ENCODE measurements around the gene RANBP9.
A peak's percentile ranks its signal among the peaks of the same experiment; 100 is the strongest.

The RANBP9 gene

DNA sequence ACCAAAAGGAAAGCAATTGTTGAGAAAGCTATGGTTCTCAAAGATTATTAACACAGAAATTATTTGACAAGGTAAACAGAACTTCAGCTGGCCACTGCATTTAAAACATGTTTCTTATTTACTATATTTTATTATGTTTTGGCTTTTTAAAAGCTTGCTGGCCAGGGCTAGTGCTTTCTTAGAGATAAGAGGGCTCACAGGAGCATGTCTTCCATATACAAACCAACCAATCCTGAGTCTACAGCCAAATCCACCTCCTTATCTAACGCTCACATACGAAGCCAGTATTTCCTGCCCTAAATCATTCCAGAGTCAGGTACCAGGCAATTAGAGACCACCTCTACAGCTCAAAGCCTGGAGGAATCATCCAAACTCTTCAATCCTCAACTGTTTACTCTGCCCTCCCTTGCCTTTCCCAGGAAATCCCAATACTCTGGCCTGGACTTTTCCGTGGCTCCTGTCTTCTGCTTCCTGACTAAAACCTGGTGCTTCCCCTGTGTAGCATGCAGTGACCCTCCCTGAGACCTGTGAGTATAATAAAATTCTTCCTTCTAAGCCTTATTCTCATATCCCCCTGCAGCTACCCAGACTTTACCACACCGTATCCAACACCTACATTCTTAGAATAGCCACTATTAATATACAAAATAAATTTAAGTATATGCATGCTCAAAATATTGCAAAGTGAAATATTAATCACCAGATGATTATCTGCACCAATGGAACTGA, 33.2 kb downstream of the RANBP9 start:
- no peak for DNase-seq (ENCODE audit: low read depth)

DNA sequence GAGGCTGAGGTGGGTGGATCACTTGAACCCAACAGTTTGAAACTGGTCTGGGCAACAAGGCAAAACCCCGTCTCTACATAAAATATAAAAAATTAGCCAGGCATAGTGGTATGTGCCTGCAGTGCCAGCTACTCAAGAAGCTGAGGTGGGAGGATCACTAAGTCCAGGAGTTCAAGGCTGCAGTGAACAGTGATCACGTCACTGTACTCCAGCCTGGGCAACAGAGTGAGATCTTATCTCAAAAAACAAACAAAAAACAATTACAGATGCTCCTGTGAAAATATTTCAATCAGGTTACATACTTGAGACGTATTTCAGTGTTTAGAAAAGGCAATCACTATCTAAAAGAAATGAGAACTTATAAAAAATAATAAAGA, 33.8 kb downstream of the RANBP9 start:
- no peak for DNase-seq (ENCODE audit: low read depth)

DNA sequence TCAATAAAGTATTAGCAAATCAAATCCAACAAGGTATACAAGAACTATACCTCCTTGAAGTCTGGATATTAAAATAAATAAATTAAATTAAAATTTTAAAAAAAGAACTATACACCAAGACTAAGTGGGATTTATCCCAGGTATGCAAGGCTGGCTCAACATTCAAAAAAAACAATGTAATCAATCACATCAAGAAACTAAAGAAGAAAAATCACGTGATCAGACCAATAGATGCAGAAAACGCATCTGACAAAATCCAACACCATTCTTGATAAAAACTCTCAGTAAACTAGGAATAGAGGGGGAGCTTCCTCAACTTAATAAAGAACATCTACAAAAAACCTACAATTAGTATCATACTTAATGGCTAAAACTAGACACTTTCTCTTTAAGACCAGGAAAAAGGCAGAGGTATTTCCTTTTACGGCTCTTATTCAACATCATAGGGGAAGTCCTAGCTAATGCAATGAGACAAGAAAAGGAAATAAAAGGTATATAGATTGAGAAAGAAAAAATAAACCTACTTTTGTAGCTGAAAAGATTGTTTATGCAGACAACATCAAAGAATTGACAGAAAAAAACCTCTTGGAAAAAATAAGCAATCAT, 35.0 kb downstream of the RANBP9 start:
- DNase-seq (ENCODE audit: low read depth), result no peak

DNA sequence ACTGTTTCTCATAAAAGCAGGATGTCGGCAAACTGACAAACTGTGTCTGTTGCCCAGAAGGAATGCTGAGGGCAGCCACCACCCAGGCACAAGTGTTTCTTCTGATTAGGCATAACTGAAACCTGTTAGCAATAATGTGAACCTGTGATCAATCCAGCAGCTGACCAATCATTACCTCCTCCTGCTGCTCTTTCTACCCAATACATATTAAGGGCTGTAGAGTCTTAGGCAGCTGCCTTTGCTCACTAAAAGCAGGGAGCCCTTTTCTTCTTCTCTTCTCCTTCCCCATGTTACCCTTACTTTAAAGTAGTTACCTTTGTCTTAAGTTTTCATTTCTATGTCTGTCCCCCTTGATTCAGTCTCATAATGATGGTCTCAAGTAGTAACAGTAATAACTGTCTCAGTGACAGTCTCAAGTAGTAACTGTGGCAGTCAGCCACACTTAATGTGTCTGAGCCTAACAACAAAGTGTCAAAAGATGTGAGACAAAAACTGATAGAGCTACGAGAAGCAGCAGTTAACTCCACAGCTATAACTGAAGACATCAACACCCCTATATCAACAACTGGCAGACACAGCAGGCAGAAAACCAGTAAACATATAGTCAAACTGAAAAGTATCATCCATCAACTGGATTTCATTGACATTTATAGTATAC, 37.0 kb downstream of the RANBP9 start:
- DNase-seq (ENCODE audit: low read depth), result no peak

DNA sequence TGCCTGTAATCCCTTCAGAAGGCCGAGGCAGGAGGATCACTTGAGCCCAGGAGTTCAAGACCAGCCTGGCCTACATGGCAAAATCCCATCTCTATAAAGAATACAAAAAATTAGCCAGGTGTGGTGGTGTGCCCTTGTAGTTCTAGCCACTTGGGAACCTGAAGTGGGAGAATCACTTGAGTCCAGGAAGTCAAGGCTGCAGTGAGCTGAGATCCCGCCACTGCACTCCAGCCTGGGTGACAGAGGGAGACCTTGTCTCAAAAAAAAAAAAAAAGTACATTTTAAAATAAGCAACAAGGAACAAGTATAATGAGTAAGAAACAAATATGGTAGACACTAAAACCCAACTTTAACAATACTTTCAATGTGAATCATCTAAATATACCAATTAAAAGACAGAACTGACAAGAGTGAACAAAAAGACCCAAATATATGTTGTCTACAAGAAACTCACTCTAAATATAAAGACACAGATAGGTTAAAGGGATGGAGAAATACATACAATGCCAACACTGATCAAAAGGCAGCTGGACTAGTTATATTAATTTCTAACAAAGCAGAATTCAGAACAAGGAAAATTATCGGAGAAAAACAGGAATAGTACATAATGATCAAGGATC, 37.7 kb downstream of the RANBP9 start:
- DNase-seq (ENCODE audit: low read depth), result no peak

DNA sequence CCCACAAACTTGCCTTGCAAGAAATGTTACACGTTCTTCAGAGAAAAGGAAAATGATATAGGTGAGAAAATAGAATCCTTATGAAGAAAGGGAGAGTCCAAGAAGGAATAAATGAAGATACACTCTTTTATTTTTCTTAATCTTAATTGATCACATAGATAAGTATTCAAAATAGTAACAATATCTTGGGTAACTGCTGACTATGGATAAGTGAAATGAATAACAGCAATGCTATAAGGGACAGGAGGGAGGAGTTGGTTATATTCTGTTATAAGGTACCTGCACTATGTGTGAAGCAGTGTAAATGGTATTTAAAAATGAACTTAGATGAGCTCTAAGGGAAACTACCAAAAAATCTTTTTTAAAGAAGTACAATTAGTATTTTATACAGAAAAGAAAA, 38.3 kb downstream of the RANBP9 start:
- no peak for DNase-seq (ENCODE audit: low read depth)

DNA sequence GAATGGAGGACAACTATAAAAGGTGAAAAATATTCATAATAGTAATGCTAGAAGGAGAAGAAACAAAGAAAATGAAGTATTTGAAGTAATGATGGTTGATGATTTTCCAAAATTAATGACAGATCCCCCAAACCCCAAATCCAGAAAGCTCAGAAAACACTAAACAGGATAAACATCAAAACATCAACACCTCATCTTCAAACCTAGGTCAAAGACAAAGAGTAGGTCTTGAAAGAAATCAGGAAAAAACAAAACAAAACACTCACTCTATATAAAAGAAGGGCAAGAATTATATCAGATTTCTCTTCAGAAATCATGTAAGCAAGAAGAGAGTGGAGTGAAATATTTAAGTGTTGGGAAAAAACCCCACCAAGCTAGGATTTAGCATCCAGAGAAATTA, 38.7 kb downstream of the RANBP9 start:
- no peak for DNase-seq (ENCODE audit: low read depth)

DNA sequence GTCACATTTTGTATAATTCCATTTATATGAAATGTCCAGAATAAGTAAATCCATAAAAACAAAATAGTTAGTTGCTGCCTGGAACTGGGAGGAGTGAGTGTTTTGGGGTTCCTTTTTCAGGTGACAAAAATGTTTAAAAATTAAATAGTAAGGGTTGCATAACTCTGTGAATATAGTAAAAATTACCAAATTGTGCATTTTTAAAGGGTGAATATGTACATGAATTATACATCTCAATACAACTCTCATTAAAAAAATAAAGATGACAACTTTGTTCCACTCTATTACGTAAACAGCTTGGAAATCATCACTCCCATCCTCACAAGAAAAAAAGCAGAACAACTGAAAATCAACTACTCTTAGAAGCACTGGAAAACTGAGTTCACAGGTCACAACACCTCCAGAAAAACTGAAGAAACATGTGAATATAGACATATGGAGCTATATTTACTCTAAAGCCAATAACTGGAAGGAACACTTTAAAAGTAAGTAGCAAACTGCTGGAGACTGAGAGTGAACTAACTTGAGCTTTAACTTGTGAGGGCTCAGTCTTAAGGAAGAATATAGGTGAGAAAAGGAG, 40.0 kb downstream of the RANBP9 start:
- no peak for DNase-seq (ENCODE audit: low read depth)

DNA sequence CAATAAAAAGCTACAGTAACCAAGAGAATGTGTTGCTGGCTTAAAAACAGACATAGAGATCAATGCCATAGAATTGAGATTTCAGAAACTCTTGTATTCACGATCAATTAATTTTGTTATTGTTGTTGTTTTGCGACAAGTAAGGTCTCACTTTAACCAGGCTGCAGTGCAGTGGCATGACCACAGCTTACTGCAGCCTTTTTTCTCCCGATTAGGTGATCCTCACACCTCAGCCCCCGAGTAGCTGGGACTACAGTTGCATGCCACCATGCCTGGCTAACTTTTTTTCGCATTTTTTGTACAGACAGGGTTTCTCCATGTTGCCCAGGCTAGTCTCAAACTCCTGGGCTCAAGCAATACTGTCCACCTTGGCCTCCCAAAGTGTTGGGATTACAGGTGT, 42.2 kb downstream of the RANBP9 start:
- DNase-seq (ENCODE audit: low read depth), result no peak

DNA sequence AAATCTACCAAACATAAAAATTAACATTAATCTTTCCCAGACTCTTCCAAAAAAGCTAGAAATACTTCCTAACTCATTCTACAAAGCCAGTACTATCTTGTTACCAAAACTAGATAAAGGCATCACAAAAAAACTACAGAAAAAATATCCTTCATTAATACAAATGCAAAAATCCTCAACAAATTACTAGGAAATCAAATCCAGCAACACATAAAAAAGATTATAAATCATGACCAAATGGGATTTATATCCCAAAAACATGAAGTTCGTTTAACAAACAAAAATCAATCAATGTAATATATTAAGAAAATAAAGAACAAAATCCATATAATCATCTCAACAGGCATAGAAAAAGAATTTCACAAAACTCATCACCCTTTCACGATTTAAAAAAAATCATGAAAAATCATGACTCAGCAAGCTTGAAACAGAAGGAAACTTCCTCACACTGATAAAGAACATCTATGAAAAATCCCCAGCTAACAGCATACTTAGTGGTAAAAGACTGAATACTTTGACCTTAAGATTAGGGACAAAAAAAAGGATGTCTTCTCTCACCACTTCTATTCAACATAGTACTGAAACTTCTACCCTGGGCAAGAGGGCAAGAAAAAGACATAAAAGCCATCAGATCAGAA, 43.2 kb downstream of the RANBP9 start:
- peak; percentile 18 for DNase-seq (ENCODE audit: low read depth)

DNA sequence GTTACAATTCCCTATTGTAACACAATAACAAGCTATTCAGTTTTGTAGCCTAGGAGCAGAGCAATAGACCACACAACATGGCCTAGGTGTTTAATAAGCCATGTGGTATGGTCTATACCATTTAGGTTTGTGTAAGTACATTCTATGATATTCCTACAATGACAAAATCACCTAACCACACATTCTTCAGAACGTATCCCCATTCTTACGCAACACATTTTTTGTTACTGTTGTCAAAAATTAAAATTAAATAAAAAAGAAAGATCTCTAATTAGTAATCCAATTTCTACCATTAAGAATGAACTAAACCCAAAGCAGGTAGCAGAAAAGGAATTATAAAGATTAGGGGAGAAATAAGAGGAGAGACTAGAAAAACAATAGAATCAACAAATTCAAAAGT, 44.0 kb downstream of the RANBP9 start:
- DNase-seq (ENCODE audit: low read depth), result peak; percentile 38

DNA sequence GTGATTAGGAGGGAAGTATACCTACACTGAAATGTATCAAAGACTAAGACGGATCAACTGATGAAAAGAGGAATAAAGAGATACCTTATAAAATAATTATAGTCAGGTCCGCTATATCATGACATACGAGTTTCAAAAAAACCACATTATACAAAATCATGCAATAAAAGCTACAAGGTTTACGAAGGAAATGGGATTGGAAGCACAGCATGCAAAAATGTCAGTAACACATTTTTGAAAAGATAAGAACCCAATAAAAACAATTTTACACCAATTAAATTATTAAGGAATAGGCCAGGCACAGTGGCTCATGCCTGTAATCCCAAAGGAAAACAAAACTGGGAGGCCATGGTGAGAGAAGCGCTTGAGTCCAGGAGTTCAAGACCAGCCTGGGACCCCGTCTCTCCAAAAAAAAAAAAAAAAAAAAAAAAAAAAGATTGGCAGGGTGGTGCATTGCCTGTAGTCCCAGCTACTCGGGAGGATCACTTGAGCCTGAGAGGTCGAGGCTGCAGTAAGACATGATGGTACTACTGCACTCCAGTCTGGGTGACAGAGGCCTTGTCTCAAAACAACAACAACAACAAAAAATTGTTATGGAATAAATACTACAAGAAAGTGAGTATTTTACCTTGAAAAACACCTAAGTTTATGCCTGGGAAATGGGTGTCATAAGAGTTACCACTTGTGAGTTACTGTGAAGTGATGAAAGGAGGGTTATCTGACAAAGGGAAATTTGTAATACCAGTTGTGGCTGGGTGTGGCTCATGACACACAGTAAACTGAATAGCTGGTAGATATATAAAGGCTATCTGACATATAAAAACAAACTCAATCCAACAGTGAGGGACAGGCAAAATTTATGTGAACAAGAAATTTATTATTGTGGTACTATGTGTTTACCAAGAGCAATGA, 45.2 kb downstream of the RANBP9 start:
- peak; percentile 35 for DNase-seq (ENCODE audit: low read depth)

DNA sequence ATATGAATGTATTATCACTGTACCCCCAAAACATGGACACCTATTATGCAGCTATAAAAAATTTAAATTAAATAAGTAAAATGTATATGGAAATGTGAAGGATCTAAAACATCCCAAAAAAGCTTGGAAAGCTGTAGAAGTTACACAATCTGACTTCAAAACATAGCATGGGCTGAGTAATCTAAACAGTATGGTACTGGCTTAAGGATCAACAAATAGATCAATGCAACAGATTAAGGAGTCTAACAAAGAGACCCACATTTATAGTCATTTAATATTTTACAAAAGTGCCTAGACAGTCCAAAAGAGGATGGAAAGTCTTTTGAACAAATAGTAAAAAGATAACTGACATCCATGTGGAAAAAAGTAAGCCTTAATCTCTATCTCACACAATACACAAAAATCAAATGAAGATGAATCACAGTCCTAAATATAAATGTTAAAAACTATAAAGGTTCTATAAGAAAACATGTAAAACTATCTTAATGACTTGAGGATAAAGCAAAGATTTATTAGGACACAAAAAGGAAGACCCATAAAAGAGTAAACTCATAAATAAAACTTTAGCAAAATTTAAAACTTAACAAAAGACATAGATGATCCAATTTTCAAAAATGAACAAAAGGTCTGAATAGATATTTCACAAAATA, 46.8 kb downstream of the RANBP9 start:
- DNase-seq (ENCODE audit: low read depth), result peak; percentile 50

DNA sequence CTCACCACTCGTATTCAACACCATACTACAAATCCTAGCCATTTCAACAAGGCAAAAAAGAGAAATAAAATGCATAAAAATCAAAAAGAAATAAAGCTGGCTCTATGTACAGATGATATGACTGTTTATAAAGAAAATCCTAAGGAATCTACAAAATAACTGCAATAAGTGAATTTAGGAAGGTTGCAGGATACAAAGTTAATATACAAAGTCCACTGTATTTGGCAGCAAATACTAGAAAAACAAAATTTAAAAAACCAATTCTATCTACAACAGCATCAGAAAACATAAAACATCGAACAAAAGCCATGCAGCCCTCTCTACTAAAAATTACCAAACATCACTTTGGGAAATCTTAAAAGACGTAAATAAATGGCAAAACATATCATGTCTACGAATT, 47.6 kb downstream of the RANBP9 start:
- no peak for DNase-seq (ENCODE audit: low read depth)

DNA sequence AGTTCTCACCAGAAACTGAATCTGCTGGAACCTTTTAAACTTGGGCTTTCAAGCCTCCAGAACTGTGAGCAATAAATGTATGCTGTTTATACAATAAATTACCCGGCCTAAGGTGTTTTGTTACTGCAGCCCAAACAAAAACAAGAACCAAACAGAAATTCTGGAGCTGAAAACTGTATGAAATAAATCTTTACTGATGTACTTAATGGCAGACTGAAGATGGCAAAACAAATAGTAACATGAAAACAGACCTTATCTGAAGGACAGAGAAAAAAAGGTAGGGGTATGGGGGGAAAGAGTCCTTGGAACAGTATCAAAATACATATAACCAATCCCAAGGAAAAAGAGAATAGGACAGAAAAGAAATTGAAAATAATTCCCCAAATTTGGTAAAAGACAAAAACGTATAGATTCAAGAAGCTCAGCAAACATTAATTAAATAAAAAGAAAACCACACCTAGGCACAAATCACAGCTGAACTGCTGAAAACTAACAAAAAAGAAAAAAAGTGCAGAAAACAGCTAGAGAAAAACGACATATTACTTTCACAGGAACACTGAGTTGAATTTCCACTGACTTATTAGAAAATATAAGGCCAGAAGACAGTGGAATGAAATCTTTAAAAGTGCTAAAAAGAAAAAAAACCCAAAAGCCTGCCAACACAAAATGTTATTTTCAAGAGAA, 48.8 kb downstream of the RANBP9 start:
- no peak for DNase-seq (ENCODE audit: low read depth)

DNA sequence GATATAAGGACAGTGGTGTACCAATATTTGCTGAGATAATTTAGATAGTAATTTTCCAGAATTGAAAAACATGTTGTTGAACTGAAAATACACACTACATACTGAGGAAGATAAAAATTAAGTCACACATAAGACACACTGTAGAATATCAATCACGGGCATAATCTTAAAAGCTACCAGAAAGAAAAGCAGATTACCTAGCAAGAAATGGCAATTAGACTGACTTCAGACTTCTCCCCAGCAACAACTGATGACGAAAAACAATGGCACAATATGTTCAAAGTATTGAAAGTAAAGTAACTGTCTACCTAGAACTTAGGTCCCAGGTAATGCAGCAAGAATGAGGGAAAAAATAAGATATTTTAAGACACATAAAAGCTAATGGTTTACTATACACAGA, 50.0 kb downstream of the RANBP9 start:
- no peak for DNase-seq (ENCODE audit: low read depth)

DNA sequence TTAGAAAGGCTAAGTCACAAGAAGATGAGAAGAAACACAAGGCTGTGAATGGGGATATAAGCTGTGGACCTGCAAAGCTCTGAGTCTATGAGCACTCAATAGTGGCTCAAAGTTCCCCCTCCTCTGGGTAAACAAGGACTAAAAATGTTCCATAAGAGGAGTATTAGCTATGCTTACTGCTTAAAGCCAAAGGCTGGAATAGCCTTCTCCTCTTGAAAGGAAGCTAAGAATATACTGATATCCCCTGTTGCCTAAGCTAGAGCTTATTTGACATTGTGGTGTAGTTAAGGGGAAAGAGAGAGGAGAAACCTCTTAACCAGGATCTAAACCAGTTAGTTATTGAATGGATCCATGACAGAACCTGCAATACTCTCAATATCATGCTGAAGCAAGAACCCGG, 50.7 kb downstream of the RANBP9 start:
- no peak for DNase-seq (ENCODE audit: low read depth)

DNA sequence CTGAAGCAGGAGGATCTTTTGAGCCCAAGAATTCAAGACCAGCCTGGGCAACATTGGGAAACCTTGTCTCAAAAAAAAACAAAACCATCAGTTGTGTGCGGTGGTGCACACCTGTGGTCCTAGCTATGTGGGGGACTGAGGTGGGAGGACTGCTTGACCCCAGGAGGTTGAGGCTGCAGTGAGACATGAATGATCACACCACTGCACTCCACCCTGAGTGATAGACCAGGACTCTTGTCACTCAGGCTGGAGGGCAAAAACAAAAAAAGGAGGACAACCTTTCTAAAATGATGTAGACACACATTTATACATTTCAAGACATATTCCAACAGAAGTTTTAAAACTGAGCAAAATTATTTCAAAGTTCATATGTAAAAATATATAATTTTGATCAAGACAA, 51.4 kb downstream of the RANBP9 start:
- no peak for DNase-seq (ENCODE audit: low read depth)

DNA sequence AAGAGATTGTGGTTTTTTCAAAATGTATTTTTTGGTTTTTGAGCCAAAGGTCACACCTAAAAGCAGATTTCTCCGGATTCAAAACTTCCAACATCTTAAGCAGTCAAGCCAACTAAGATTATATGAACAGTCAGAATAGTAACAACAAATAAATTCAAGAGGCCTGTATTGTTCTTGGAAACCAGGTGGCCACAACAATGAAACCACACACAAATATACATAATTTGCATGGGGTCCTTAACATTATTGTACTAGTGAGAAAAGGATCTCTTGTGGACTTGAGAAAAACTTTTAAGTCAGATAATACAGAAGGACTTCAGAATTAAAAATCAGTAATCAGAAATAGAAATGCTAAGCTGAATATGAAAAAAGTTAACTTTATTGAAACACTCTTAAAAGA, 55.9 kb downstream of the RANBP9 start:
- no peak for DNase-seq (ENCODE audit: low read depth)

DNA sequence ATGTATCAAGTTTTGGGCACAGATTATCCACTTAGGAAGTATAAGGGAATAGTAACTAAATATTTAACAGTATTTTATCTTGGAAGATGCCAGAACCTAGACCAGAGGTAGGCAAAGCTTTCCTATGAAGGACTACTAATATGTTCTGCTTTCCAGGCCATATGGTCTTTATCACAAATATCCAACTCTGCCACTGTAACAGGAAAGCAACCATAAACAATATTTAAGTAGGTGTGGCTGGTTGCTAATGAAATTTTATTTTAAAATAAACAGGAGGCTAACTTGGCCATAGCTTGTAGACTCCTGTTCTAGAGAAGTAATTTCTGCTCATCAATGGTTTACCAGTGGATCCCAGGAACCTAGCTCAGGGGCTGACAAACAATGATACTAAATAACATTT, 57.1 kb downstream of the RANBP9 start:
- DNase-seq (ENCODE audit: low read depth), result no peak

All from iris pigment epithelial cell (primary cell).